Heart left ventricle (tissue), 16 donors: ENCODE measurements around the gene PPP1R14B. TPM values are rescaled to one million over a fixed set of nuclear protein-coding genes. Genes with fewer than 3 reads are reported as not detected.
A peak's percentile ranks its signal among the peaks of the same experiment; 100 is the strongest.

Experiments
- ATAC-seq, 4 donors: fragments of 200-7000 bp; cut with Tn5 transposase; one replicate each; pipeline ENCODE4 v1.9.1; 2020 to 2022; ENCODE audit warnings: moderate library complexity in 4 of 4, mild to moderate bottlenecking in 3 of 4, moderate number of reproducible peaks in 1 of 4
- DNase-seq, 5 donors: peaks; one replicate each; pipeline ENCODE4 v3.0.0-alpha.2; 2020
- H3K27ac ChIP-seq, 12 donors: fragments of 200-600 bp; sonication (generic) in 4 of 12; one replicate each; pipeline versions ENCODE4 v1.5.0 to v1.8.0; 2016 to 2022; ENCODE audit warnings: mild to moderate bottlenecking in 2 of 12
- H3K27me3 ChIP-seq, 9 donors: fragments of 200-600 bp; sonication (generic) in 2 of 9; one replicate each; pipeline versions ENCODE4 v1.5.1 to v1.8.0; 2016 to 2022; ENCODE audit warnings: mild to moderate bottlenecking in 3 of 9
- H3K36me3 ChIP-seq, 9 donors: fragments of 200-600 bp; sonication (generic) in 2 of 9; one replicate each; pipeline versions ENCODE4 v1.5.0 to v1.8.0; 2018 to 2022; ENCODE audit warnings: mild to moderate bottlenecking in 2 of 9
- H3K4me1 ChIP-seq, 12 donors: fragments of 200-600 bp; sonication (generic) in 4 of 12; one replicate each; pipeline versions ENCODE4 v1.5.0 to v1.8.0; 2016 to 2022; ENCODE audit warnings: mild to moderate bottlenecking in 3 of 12
- H3K4me3 ChIP-seq, 12 donors: fragments of 200-600 bp; sonication (generic) in 4 of 12; one replicate each; pipeline versions ENCODE4 v1.5.0 to v1.8.0; 2017 to 2022; ENCODE audit warnings: mild to moderate bottlenecking in 9 of 12, moderate library complexity in 4 of 12
- H3K9me3 ChIP-seq, 12 donors: fragments of 200-600 bp; sonication (generic) in 4 of 12; one replicate each; pipeline versions ENCODE4 v1.5.0 to v1.8.0; 2016 to 2022; ENCODE audit warnings: mild to moderate bottlenecking in 1 of 12
- CTCF ChIP-seq, 12 donors: fragments of 200-600 bp; sonication (generic) in 4 of 12; IDR thresholded peaks; one replicate each; pipeline versions ENCODE4 v1.5.0 to v1.8.0; 2018 to 2022; ENCODE audit warnings: antibody characterized with exemption in 12 of 12, mild to moderate bottlenecking in 5 of 12
- POLR2A ChIP-seq, 2 donors: fragments of 450-650 bp; IDR thresholded peaks; one replicate each; pipeline ENCODE4 v1.6.1; 2017; ENCODE audit warnings: antibody characterized with exemption in 2 of 2, mild to moderate bottlenecking in 2 of 2, moderate library complexity in 2 of 2
- WGBS, 4 donors: extraction: QIAGEN DNeasy Blood & Tissue Kit in 2 of 4; methylation state at CpG; one replicate each; pipeline versions ENCODE4 v1.1.5 to v1.1.7; 2013 to 2018; 5-methylcytosine and 5-hydroxymethylcytosine counted together
- intact Hi-C, 10 donors: fragments of 100-400 bp; cut with DNase I; formaldehyde crosslinking; loops; one replicate each; pipeline versions ENCODE4 v1.11.1 to v1.14.2; 2022
- polyA plus RNA-seq, 2 donors: library from polyadenylated mRNA; stranded (reverse); fragments of 200-250 nt; gene quantifications; one replicate each; pipeline ENCODE4 v1.2.3, GENCODE V29; 2013
- total RNA-seq, 9 donors: library from RNA; depleted of rRNA in 2 of 9; stranded (reverse); fragments of >200 nt in 2 of 9; fragmentation: NEBNext Ultra II Directional in 3 of 9; extraction: Animal tissue kit (Norgen Biotek cat#: 25700) in 3 of 9; gene quantifications; one replicate each; pipeline versions ENCODE4 v1.1.0 to v1.2.4, GENCODE V29; 2016 to 2023
- donor health status: ischemic (EF 13 %, LVEDD 7.1; RV severe dilation, severe dysfunction).
- donor health status: healthy with polysubstance abuse.
- donor health status: DM: no; HTN: yes; CAD: no.
- donor health status: DM: no; HTN: no; CAD: no.
- donor health status: ischemic (EF 25% LVEDD 6.9; RV normal size, moderate dysfunction).
- donor health status: ischemic (EF 25% LVEDD 5.7; RV mildly dilated, moderate dysfunction).
- donor health status: healthy.
- donor health status: DM: yes; HTN: yes; CAD: no.
- donor health status: ischemic (EF 35%, LVEDD 5.7; RV mildly dilated, moderate dysfunction).
- donor health status: nonischemic (EF 11% LVEDD 7.7; RV severe dilation, severe dysfunction).
- donor health status: DM: yes; HTN: yes; CAD: no.
- donor health status: PGD.
- donor health status: ischemic (EF 29% LVEDD 5.4; RV normal size, mild dysfunction).
- donor health status: nonischemic (EF 23%, LVEDD 6.1; RV moderate dilation, normal function).

Gene PPP1R14B
- total and polyA plus RNA-seq, 11 donors = 69.6 to 244 (median 108) TPM

- ATAC-seq (peak; percentile 48 to 65 (median 57)), DNase-seq (peak; percentile 83 to 91 (median 85))
- TF ChIP-seq CTCF (IDR thresholded peaks at IDR 0.05) (peak; percentile 55 to 84 (median 68)), POLR2A (IDR thresholded peaks at IDR 0.05) (no peak)
- Histone ChIP-seq H3K9me3 (no peaks in the 10 kb centered on the region), H3K4me1 (peaks cover 0 to 47% (median 27%) of the 10 kb centered on the region in 12 donors), H3K27me3 (no peaks in the 10 kb centered on the region), H3K36me3 (peaks cover 0 to 70% (median 51%) of the 10 kb centered on the region in 9 donors), H3K27ac (peak overlapping the region in 2 of 12 donors; percentile 44 to 98), H3K4me3 (no peak overlapping the region)
- intact Hi-C loops = loop anchor here (1.0 to 5.0 kb wide), 7 partner anchors 95 to 153 kb away; partner anchors contain the start of genes CATSPERZ (in 6 of the 10), ESRRA (in 1 of the 10) and RPS6KA4 (in 1 of the 10)
- WGBS, 4 donors = 43 to 45% (median 44%) methylated on average over 7 of the region's 7 CpGs
Observed at GRCh38 chr11:64204464-64204989, 42.2 kb downstream of the PPP1R14B start.

- peaks cover 0 to 69% (median 56%) of the 10 kb centered on the region in 9 donors for H3K36me3 ChIP-seq
- ATAC-seq (no peak), DNase-seq (peak in 2 of 5 donors; percentile 17 to 48)
- H3K4me3 ChIP-seq = no peak overlapping the region
- intact Hi-C loops = loop anchor here (1.0 to 5.0 kb wide), 7 partner anchors 95 to 153 kb away; partner anchors contain the start of genes CATSPERZ (in 6 of the 10), ESRRA (in 1 of the 10) and RPS6KA4 (in 1 of the 10)
- H3K4me1 ChIP-seq = peaks cover 0 to 44% (median 27%) of the 10 kb centered on the region in 12 donors
- H3K27ac ChIP-seq = peak overlapping the region in 1 of 12 donors; percentile 44
- 86 to 89% (median 87%) methylated on average over 16 of the region's 16 CpGs for WGBS, 4 donors
- TF ChIP-seq CTCF (IDR thresholded peaks at IDR 0.05) (no peak), POLR2A (IDR thresholded peaks at IDR 0.05) (no peak)
- no peaks in the 10 kb centered on the region for H3K27me3 ChIP-seq
- H3K9me3 ChIP-seq = no peaks in the 10 kb centered on the region
Observed at GRCh38 chr11:64204080-64204440, 42.7 kb downstream of the PPP1R14B start.

- no peak overlapping the region for H3K27ac ChIP-seq
- intact Hi-C loops = loop anchor here (1.0 to 5.0 kb wide), 7 partner anchors 96 to 154 kb away; partner anchors contain the start of genes CATSPERZ (in 6 of the 10), ESRRA (in 1 of the 10) and RPS6KA4 (in 1 of the 10)
- 92 to 93% (median 93%) methylated on average over 27 of the region's 27 CpGs for WGBS, 4 donors
Observed at GRCh38 chr11:64203421-64204079, 43.2 kb downstream of the PPP1R14B start.

More at GRCh38 chr11:64203421-64204079, 43.2 kb downstream of the PPP1R14B start:
- Histone ChIP-seq H3K9me3 (no peaks in the 10 kb centered on the region), H3K36me3 (peaks cover 0 to 69% (median 61%) of the 10 kb centered on the region in 9 donors), H3K4me1 (peaks cover 0 to 39% (median 25%) of the 10 kb centered on the region in 12 donors), H3K4me3 (no peak overlapping the region), H3K27me3 (no peaks in the 10 kb centered on the region)
- DNase-seq (peak in 2 of 5 donors; percentile 26 to 44), ATAC-seq (no peak)
- no peak for TF ChIP-seq POLR2A (IDR thresholded peaks at IDR 0.05)
- no peak for TF ChIP-seq CTCF (IDR thresholded peaks at IDR 0.05)
